ENCODE measurements around the gene HTRA3. TPM values are rescaled to one million over a fixed set of nuclear protein-coding genes. Genes with fewer than 3 reads are reported as not detected.
A peak's percentile ranks its signal among the peaks of the same experiment; 100 is the strongest.

HTRA3 gene
- total RNA-seq, 4 donors from 2014 or later = 1.8 to 13.0 (median 6.6) TPM

GRCh38 chr4:8260656-8261111, 8.9 kb upstream of the HTRA3 start:
- H3K36me3 ChIP-seq = no peaks in the 10 kb centered on the region
- no peaks in the 10 kb centered on the region for H3K9me3 ChIP-seq
- TF ChIP-seq POLR2A (IDR thresholded peaks at IDR 0.05) = no peak
- peak in 1 of 6 experiments; percentile 6 for TF ChIP-seq CTCF (IDR thresholded peaks at IDR 0.05)
- intact Hi-C loops (cut with DNase I) = no loop called here
- WGBS, 2 donors = 13 to 15% methylated on average over 11 to 12 of the region's 13 CpGs
- DNase-seq = no peak
- peaks cover 6 to 21% (median 12%) of the 10 kb centered on the region in 3 donors for H3K4me1 ChIP-seq
- no peaks in the 10 kb centered on the region for H3K27me3 ChIP-seq
- peak overlapping the region in 3 of 4 donors; percentile 12 to 81 (median 52) for H3K27ac ChIP-seq
- H3K4me3 ChIP-seq = no peak overlapping the region

GRCh38 chr4:8261851-8262535, 7.6 kb upstream of the HTRA3 start:
- DNase-seq = no peak

GRCh38 chr4:8262637-8263322, 6.8 kb upstream of the HTRA3 start:
- intact Hi-C loops (cut with DNase I) = no loop called here
- Histone ChIP-seq H3K36me3 (no peaks in the 10 kb centered on the region), H3K4me1 (peaks cover 6 to 27% (median 11%) of the 10 kb centered on the region in 3 donors), H3K27ac (no peak overlapping the region), H3K4me3 (no peak overlapping the region), H3K9me3 (no peaks in the 10 kb centered on the region), H3K27me3 (peaks cover 0 to 3% (median 0%) of the 10 kb centered on the region in 4 donors)
- DNase-seq = no peak
- TF ChIP-seq CTCF (IDR thresholded peaks at IDR 0.05) (no peak), POLR2A (IDR thresholded peaks at IDR 0.05) (no peak)
- WGBS, 2 donors = 60 to 61% methylated on average over 2 to 9 of the region's 23 CpGs

More at GRCh38 chr4:8261851-8262535, 7.6 kb upstream of the HTRA3 start:
- intact Hi-C loops (cut with DNase I) = no loop called here
- Histone ChIP-seq H3K4me3 (no peak overlapping the region), H3K4me1 (peaks cover 6 to 19% (median 6%) of the 10 kb centered on the region in 3 donors), H3K27me3 (no peaks in the 10 kb centered on the region), H3K9me3 (no peaks in the 10 kb centered on the region), H3K27ac (no peak overlapping the region), H3K36me3 (no peaks in the 10 kb centered on the region)
- WGBS, 2 donors = 70 to 71% methylated on average over 4 to 8 of the region's 25 CpGs
- no peak for TF ChIP-seq CTCF (IDR thresholded peaks at IDR 0.05)
- no peak for TF ChIP-seq POLR2A (IDR thresholded peaks at IDR 0.05)

GRCh38 chr4:8263397-8263796, 6.2 kb upstream of the HTRA3 start:
- Histone ChIP-seq H3K27me3 (peaks cover 0 to 8% (median 0%) of the 10 kb centered on the region in 4 donors), H3K36me3 (no peaks in the 10 kb centered on the region), H3K27ac (no peak overlapping the region), H3K4me1 (peaks cover 6 to 27% (median 11%) of the 10 kb centered on the region in 3 donors), H3K4me3 (no peak overlapping the region), H3K9me3 (no peaks in the 10 kb centered on the region)
- DNase-seq = no peak
- WGBS, 2 donors = 77 to 84% methylated on average over 4 to 10 of the region's 10 CpGs
- no peak for TF ChIP-seq CTCF (IDR thresholded peaks at IDR 0.05)
- TF ChIP-seq POLR2A (IDR thresholded peaks at IDR 0.05) = no peak
- intact Hi-C loops (cut with DNase I) = no loop called here

GRCh38 chr4:8264106-8264505, 5.4 kb upstream of the HTRA3 start:
- WGBS, 2 donors = 82 to 84% methylated on average over 14 of the region's 14 CpGs
- no peak overlapping the region for H3K4me3 ChIP-seq
- TF ChIP-seq CTCF (IDR thresholded peaks at IDR 0.05) (no peak), POLR2A (IDR thresholded peaks at IDR 0.05) (no peak)
- DNase-seq = no peak
- peaks cover 0 to 15% (median under 1%) of the 10 kb centered on the region in 4 donors for H3K27me3 ChIP-seq
- H3K36me3 ChIP-seq = no peaks in the 10 kb centered on the region
- no peak overlapping the region for H3K27ac ChIP-seq
- intact Hi-C loops (cut with DNase I) = no loop called here
- no peaks in the 10 kb centered on the region for H3K9me3 ChIP-seq
- H3K4me1 ChIP-seq = peaks cover 7 to 29% (median 11%) of the 10 kb centered on the region in 3 donors

Data from esophagus squamous epithelium (tissue), 5 donors.